ENCODE measurements around the gene MTCH1.

MTCH1 gene

GRCh38 chr6:37018198-37019064 lies 32.4 kb upstream of the MTCH1 start:
- DNase-seq (ENCODE audit: low read depth, low spot score), result peak; percentile 85

DNA sequence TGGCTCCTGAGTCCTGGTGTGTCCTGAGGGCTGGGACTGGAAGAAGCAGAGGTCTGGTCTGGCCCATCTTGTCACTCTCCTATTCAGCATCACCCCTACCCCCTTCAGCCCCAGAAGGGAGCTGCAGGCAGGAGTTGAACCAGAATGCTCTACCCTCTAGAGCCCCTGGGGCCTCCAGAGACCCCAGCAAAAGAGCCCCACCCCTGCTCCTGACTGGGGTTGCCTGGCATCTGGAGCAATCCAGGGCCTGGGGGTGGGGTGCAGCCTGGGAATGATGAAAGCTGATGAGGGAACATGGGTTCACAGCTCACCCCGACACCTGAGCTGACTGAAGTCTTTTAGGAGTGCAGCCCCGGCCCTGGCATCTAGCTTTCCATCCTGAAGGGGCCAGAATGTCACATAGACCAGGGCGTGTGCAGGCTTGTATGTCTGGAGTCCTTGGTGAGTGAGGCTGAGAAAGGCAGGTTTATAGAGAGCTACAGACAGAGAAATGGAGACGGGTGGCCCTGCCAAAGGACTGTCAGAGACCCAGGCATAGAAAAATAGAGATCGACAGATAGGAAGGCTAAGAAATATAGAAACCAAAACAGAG lies 31.7 kb upstream of the MTCH1 start:
- no peak overlapping the region for H3K4me3 ChIP-seq (ENCODE audit: low read length)

More at GRCh38 chr6:37018198-37019064, 32.4 kb upstream of the MTCH1 start:
- H3K4me3 ChIP-seq (ENCODE audit: low read length), result no peak overlapping the region

GRCh38 chr6:37016995-37017394 lies 31.0 kb upstream of the MTCH1 start:
- H3K4me3 ChIP-seq (ENCODE audit: low read length), result no peak overlapping the region
- DNase-seq (ENCODE audit: low read depth, low spot score), result no peak

More for the DNA sequence above, 31.7 kb upstream of the MTCH1 start:
- DNase-seq (ENCODE audit: low read depth, low spot score), result no peak

- H3K4me3 ChIP-seq (ENCODE audit: low read length), result no peak overlapping the region
- DNase-seq (ENCODE audit: low read depth, low spot score), result no peak
These were observed 29.5 kb upstream of the MTCH1 start for GRCh38 chr6:37015532-37015931.

DNA sequence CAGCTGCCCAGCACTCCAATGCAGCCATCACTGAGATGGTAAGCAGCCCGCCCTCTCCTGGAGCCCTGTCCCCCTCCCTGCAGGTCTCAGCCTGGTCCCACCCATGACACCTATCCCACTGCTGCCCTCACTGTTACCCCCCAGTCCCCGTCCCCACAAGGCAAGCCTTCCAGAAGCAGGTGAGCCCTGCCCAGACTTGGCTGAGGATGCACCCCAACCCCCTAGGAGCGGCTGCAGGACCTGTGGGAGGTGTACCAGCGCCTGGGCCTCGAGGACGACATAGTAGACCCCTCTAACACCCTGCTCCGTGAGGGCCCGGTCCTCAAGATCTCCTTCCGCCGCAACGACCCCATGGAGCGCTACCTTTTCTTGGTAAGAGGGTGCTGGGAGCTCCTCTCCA lies 28.7 kb upstream of the MTCH1 start:
- DNase-seq (ENCODE audit: low read depth, low spot score), result no peak
- H3K4me3 ChIP-seq (ENCODE audit: low read length), result no peak overlapping the region

- H3K4me3 ChIP-seq (ENCODE audit: low read length), result no peak overlapping the region
- no peak for DNase-seq (ENCODE audit: low read depth, low spot score)
These were observed 27.8 kb upstream of the MTCH1 start for GRCh38 chr6:37013516-37014491.

DNA sequence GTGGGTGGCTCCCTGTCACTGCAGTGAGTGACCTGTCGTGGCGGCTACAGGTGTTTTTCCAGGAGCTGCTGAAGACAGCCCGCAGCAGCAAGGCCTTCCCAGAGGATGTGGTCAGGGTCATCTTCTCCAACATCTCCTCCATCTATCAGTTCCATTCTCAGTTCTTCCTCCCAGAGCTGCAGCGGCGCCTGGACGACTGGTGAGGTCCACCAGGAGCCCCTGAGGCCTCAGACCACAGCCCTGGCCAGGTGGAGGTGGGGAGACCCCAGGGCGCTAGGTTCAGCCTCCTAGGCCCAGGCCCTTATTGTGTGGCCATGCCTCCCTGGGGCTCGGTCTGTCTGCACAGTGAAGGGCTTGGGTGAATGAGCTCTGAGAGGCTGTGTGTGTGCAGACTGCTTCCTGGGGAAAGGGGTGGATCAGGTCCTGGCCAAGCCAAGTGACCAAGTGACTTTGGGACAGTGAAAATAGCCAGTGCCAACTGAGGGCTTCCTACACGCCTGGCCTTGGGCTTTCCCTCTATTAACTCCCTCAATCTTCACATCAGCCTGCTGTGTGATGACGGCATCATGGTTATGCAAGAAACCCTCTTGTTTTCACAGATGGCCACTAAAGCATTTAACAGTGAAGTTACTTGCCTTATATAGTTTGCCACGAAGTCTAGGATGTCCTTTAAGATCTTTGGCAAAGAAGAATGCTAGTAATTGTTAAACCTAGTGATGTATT lies 25.8 kb upstream of the MTCH1 start:
- no peak overlapping the region for H3K4me3 ChIP-seq (ENCODE audit: low read length)
- no peak for DNase-seq (ENCODE audit: low read depth, low spot score)

- DNase-seq (ENCODE audit: low read depth, low spot score), result no peak
- no peak overlapping the region for H3K4me3 ChIP-seq (ENCODE audit: low read length)
These were observed 24.5 kb upstream of the MTCH1 start for GRCh38 chr6:37010402-37010892.

DNA sequence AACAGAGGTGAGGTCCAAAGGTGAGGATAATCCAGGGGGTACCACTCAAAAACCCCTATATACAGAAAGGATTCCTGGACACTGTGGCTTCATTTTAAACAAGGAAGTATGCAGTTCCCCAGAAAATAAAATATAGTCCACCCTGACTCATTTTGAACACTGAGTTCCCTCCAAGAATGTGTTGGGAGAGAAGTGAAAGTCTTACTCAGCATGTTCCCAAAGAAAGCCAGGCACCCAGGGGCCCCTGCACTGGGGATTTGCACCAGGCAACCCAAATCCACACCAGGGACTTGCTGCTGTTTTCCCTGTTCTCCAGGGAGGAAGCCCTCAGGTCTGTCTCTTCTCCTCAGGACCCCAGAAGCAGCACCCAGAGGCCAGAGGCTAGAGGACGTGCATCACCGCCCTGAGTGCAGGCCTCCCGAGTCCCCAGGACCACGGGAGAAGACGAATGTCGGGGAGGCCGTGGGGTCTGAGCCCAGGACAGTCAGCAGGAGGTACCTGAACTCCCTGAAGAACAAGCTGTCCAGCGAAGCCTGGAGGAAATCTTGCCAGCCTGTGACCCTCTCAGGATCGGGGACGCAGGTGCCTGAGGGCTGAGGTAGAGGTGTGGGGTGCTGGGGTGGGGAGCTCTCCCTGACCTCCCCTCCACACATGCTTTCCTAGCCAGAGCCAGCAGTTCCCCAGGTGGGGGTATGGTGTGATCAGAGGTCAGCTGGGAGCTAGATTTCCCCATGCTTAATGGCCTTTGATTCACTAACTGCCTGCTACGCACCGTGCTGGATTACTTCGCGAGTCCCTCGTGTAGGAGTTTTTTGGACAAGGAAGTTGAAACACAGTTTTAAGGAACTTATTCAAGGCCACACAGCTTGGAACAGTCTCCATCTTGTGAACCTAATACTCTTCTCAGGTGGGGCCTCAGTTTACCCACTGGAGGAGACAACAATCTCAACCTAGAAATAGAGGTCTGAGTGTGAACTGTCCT lies 22.8 kb upstream of the MTCH1 start:
- DNase-seq (ENCODE audit: low read depth, low spot score), result no peak
- no peak overlapping the region for H3K4me3 ChIP-seq (ENCODE audit: low read length)

DNA sequence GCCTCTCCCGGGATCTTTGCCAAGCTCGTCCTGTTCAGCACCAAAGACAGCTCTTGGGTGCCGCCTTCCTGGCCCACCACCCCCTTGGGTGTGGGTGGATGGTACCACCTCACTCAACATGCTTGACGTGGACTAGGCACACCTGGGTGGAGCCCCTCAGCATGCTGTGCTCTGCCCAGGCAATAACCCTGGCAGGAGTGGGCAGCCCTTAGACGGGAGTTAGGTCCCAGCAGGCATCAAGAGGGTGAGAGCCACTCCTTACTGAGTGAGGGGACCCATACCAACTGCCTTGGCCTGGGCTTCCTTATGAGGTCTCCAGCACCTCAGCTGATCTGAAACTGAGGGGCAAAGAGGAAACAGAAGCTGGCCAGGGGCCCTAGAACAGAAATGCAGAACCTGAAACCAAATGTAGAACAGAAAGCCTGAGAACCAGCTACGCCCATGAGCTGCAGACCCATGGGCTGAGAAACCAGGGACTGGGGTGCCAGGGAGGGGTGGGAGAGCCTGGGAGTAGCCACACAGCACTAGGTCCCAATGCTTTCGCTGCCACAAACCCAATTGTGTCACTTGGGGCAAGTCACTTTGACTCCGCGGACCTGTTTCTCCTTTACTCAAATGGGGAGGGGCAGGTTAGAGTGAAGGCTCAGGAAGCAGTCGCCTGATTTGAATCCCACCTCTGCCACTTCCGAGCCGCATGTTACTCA lies 21.5 kb upstream of the MTCH1 start:
- DNase-seq (ENCODE audit: low read depth, low spot score), result no peak
- H3K4me3 ChIP-seq (ENCODE audit: low read length), result no peak overlapping the region

DNA sequence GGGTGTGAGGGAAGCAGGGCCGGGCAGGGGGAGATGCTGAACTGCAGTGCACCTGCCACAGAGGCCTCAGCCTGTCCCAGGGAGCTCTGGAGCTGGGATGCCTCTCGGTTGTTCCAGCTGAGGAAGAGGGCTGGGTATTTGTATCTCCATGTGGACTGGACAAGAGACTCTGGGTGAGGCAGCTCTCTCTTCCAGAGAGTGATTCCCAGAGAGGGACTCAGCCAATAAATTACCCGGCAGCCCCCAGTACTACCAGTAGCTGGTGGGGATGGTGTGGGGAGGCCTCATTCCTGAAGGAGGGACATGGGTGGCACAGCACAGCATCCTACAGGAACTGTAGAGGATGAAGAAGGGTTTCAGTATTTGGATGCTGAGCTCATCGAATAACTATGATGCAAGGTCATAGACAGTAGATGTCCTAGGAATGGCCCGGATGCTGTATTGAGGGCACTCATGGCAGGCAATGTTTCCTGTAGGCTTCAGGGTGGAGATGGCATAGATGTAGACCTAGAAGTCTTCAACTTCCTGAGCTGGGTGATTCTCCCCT lies 20.9 kb upstream of the MTCH1 start:
- no peak for DNase-seq (ENCODE audit: low read depth, low spot score)
- H3K4me3 ChIP-seq (ENCODE audit: low read length), result no peak overlapping the region

GRCh38 chr6:37005827-37006567 lies 20.0 kb upstream of the MTCH1 start:
- no peak overlapping the region for H3K4me3 ChIP-seq (ENCODE audit: low read length)

GRCh38 chr6:37005061-37005810 lies 19.2 kb upstream of the MTCH1 start, which contains the start of gene FGD2:
TSS of gene FGD2 (plus strand) at chr6:37005655. CDS start at chr6:37005818, 163 bp downstream.
- DNase-seq (ENCODE audit: low read depth, low spot score), result no peak
- no peak within 1 kb of the TSS for H3K4me3 ChIP-seq (ENCODE audit: low read length)

More at GRCh38 chr6:37005827-37006567, 20.0 kb upstream of the MTCH1 start:
- no peak for DNase-seq (ENCODE audit: low read depth, low spot score)

- no peak overlapping the region for H3K4me3 ChIP-seq (ENCODE audit: low read length)
- DNase-seq (ENCODE audit: low read depth, low spot score), result no peak
These were observed 18.3 kb upstream of the MTCH1 start for GRCh38 chr6:37004044-37004980.
